Caco-2 (cell line): ENCODE results near the gene PPL. TPM values are rescaled to one million over a fixed set of nuclear protein-coding genes. Genes with fewer than 3 reads are reported as not detected.

Source experiments
- BruUV-seq: library from RNA; stranded (reverse); fragments of 400-500 nt; replicated peaks from 2 replicates; lab custom pipeline; 2021; lab: Mats Ljungman, UMichigan
- CTCF ChIA-PET: fragments of 300-600 bp; sonication (Branson Sonifier 250); formaldehyde crosslinking; loops from one replicate; lab custom pipeline; 2022; ENCODE audit warnings: antibody characterized with exemption; lab: Charles Lee
- POLR2A ChIA-PET: fragments of 300-600 bp; sonication (Branson Sonifier 250); formaldehyde crosslinking; loops from one replicate; lab custom pipeline; 2022; ENCODE audit warnings: antibody characterized with exemption; lab: Charles Lee
- DNase-seq, 2 experiments: peaks; one replicate each; pipeline versions ENCODE4 v3.0.0 to v3.0.0-alpha.2; 2020 to 2022
- H3K27me3 ChIP-seq: replicated peaks from 2 replicates; pipeline ENCODE4 v1.6.0; 2011; ENCODE audit warnings: low read length; ENCODE audit not compliant: control insufficient read depth, insufficient read depth
- H3K36me3 ChIP-seq: 2 replicates; pipeline ENCODE4 v1.5.1; 2011; ENCODE audit warnings: low read length; ENCODE audit not compliant: control insufficient read depth, insufficient read depth
- H3K4me1 ChIP-seq: fragments of 250-450 bp; sonication (Bioruptor Pico); 2 replicates; pipeline ENCODE4 v1.5.1; 2020; ENCODE audit warnings: mild to moderate bottlenecking
- H3K4me3 ChIP-seq: 2 replicates; pipeline ENCODE4 v1.5.1; 2011; ENCODE audit warnings: low read depth, mild to moderate bottlenecking, control low read depth, low read length
- H3K9me3 ChIP-seq: fragments of 250-450 bp; sonication (Bioruptor Pico); 2 replicates; pipeline ENCODE4 v1.5.1; 2020; ENCODE audit warnings: mild to moderate bottlenecking, moderate library complexity
- H3K27ac Mint-ChIP-seq: one replicate; pipeline ENCODE4 v1.8.0; 2022; ENCODE audit warnings: mixed read lengths; ENCODE audit not compliant: unreplicated experiment
- H3K27me3 Mint-ChIP-seq: one replicate; pipeline ENCODE4 v1.8.0; 2022; ENCODE audit warnings: mixed read lengths; ENCODE audit not compliant: insufficient read depth, unreplicated experiment
- H3K36me3 Mint-ChIP-seq: one replicate; pipeline ENCODE4 v1.8.0; 2022; ENCODE audit warnings: mild to moderate bottlenecking, mixed read lengths; ENCODE audit not compliant: insufficient read depth, unreplicated experiment
- H3K4me1 Mint-ChIP-seq: one replicate; pipeline ENCODE4 v1.8.0; 2022; ENCODE audit warnings: low read depth, mixed read lengths; ENCODE audit not compliant: unreplicated experiment
- H3K4me3 Mint-ChIP-seq: one replicate; pipeline ENCODE4 v1.8.0; 2022; ENCODE audit warnings: mild to moderate bottlenecking, moderate library complexity, mixed read lengths; ENCODE audit not compliant: unreplicated experiment
- H3K9me3 Mint-ChIP-seq: one replicate; pipeline ENCODE4 v1.8.0; 2022; ENCODE audit warnings: mixed read lengths; ENCODE audit not compliant: unreplicated experiment
- intact Hi-C: fragments of 100-400 bp; cut with micrococcal nuclease; formaldehyde crosslinking; loops from one replicate; pipeline ENCODE4 v1.10.0; 2022; ENCODE audit not compliant: unreplicated experiment
- total RNA-seq: library from RNA; stranded (reverse); gene quantifications from 2 replicates; pipeline ENCODE4 v1.2.3, GENCODE V29; 2022
- TF ChIP-seq, protein P1 (sequence below), 2 experiments: fragments of 200-600 bp in 1 of 2; IDR thresholded peaks; 1 replicate in 1 of 2; 2 replicates in 1 of 2; pipeline versions ENCODE4 v1.5.1 to v1.8.0; 2011 to 2022; ENCODE audit warnings: antibody characterized with exemption in 1 of 2, control low read depth in 1 of 2, inconsistent platforms in 1 of 2, low read depth in 1 of 2, low read length in 1 of 2, mild to moderate bottlenecking in 1 of 2, moderate library complexity in 1 of 2; ENCODE audit not compliant: insufficient read depth in 1 of 2, severe bottlenecking in 1 of 2, unreplicated experiment in 1 of 2

Gene PPL
- total RNA-seq, 1 experiment from 2014 or later, result 68.1 TPM

DNA sequence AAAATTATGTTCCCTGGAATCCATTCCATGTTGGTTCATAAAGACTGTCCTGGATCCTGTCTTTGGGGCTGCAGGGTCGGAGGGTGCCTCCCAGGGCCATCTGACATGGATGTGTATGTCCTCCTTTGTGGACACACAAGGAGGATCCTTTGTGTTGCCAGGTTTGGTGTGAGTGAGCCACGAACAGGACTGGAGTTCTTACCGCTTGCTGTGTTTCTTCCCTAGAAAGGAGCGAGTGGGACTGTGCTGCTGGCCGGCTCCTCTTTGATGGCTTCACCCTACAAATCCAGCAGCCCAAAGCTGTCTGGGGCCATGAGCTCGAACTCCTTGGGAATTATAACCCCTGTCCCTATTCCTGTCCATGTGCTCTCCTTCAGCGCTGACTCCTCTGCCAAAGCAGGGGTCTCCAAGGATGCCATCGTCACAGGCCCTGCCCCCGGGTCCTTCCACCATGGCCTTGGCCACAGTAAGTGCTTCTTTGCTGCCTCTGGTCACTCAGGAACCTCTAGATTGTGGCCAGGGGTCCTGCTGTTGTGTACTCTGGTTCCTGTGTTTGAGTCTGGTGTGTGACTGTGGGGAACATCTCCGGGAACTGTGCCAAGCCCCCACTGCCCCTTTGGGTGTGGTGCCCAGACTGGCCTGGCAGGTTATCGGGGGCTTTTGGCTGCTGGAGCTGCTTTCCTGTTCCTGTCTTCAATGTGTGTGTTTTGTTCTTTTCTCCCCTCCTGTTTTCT, 60.1 kb downstream of the PPL start:
- peaks cover 82% of the 10 kb centered on the region for H3K36me3 Mint-ChIP-seq
- H3K27ac Mint-ChIP-seq, result peak overlapping the region; percentile 71
- Histone ChIP-seq H3K36me3 (peaks cover 4% of the 10 kb centered on the region), H3K9me3 (no peaks in the 10 kb centered on the region), H3K4me1 (no peaks in the 10 kb centered on the region), H3K27me3 (no peaks in the 10 kb centered on the region), H3K4me3 (no peak overlapping the region)
- BruUV-seq, result no TSS peak
- TF ChIP-seq, protein P1, sequence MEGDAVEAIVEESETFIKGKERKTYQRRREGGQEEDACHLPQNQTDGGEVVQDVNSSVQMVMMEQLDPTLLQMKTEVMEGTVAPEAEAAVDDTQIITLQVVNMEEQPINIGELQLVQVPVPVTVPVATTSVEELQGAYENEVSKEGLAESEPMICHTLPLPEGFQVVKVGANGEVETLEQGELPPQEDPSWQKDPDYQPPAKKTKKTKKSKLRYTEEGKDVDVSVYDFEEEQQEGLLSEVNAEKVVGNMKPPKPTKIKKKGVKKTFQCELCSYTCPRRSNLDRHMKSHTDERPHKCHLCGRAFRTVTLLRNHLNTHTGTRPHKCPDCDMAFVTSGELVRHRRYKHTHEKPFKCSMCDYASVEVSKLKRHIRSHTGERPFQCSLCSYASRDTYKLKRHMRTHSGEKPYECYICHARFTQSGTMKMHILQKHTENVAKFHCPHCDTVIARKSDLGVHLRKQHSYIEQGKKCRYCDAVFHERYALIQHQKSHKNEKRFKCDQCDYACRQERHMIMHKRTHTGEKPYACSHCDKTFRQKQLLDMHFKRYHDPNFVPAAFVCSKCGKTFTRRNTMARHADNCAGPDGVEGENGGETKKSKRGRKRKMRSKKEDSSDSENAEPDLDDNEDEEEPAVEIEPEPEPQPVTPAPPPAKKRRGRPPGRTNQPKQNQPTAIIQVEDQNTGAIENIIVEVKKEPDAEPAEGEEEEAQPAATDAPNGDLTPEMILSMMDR (IDR thresholded peaks at IDR 0.05; ENCODE audit: insufficient read depth in 1 of 2, low read depth in 1 of 2, low read length in 1 of 2, severe bottlenecking in 1 of 2, unreplicated experiment in 1 of 2), result no peak
- no peak for DNase-seq
- no peak overlapping the region for H3K4me3 Mint-ChIP-seq
- intact Hi-C loops, result no loop called here
- H3K27me3 Mint-ChIP-seq, result no peaks in the 10 kb centered on the region
- no peaks in the 10 kb centered on the region for H3K4me1 Mint-ChIP-seq
- H3K9me3 Mint-ChIP-seq, result no peaks in the 10 kb centered on the region
- POLR2A ChIA-PET, result no interaction called here
- CTCF ChIA-PET, result no interaction called here

DNA sequence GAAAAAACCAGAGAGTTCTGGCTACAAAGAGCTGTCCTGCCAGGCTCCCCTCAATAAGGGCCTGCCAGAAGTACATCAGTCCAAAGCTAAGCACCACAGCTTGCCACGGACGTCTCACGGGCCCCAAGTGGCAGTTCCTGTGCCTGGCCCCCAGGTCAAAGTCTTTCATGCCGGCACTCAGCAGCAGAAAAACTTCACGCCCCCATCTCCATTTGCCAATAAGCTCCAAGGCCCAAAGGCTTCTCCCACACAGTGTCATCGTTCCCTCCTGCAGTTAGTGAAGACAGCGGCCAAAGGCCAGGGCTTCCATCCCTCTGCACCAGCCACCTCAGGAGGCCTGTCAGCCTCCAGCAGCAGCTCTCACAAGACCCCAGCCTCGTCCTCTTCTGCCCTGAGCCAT, 62.3 kb downstream of the PPL start:
- no peaks in the 10 kb centered on the region for H3K4me1 Mint-ChIP-seq
- DNase-seq, result no peak
- BruUV-seq, result no TSS peak
- H3K36me3 Mint-ChIP-seq, result peaks cover 83% of the 10 kb centered on the region
- intact Hi-C loops, result no loop called here
- peaks cover 6% of the 10 kb centered on the region for H3K36me3 ChIP-seq
- no peaks in the 10 kb centered on the region for H3K9me3 ChIP-seq
- no peak overlapping the region for H3K27ac Mint-ChIP-seq
- no peaks in the 10 kb centered on the region for H3K27me3 ChIP-seq
- ChIA-PET CTCF (no interaction called here), POLR2A (no interaction called here)
- H3K9me3 Mint-ChIP-seq, result no peaks in the 10 kb centered on the region
- TF ChIP-seq, protein P1 (IDR thresholded peaks at IDR 0.05; ENCODE audit: insufficient read depth in 1 of 2, low read depth in 1 of 2, low read length in 1 of 2, severe bottlenecking in 1 of 2, unreplicated experiment in 1 of 2), result no peak
- no peak overlapping the region for H3K4me3 ChIP-seq
- no peaks in the 10 kb centered on the region for H3K27me3 Mint-ChIP-seq
- no peak overlapping the region for H3K4me3 Mint-ChIP-seq
- H3K4me1 ChIP-seq, result no peaks in the 10 kb centered on the region

DNA sequence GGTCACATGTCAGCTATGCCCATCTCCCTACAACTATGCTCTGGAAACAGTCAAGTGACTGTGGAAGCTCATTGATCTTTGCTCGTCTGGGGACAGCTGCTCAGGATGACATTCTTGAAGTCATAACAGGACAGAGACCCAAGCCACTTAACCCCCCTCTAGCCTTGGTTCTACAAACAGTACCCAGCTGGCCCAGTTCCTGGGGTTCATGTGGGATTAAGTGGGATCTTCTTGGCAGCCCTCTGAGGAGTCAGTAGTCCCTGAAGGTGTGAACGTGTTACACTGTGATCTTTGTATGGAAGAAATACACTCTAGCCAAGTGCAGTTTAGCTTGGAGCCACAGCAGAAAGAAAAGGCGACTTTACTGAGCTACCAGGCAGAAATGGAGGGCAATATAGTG, 63.9 kb downstream of the PPL start:
- H3K4me3 ChIP-seq, result no peak overlapping the region
- intact Hi-C loops, result no loop called here
- Mint-ChIP-seq H3K4me1 (no peaks in the 10 kb centered on the region), H3K36me3 (peaks cover 83% of the 10 kb centered on the region), H3K4me3 (no peak overlapping the region), H3K27ac (no peak overlapping the region), H3K9me3 (no peaks in the 10 kb centered on the region), H3K27me3 (no peaks in the 10 kb centered on the region)
- ChIA-PET POLR2A (no interaction called here), CTCF (no interaction called here)
- no peaks in the 10 kb centered on the region for H3K9me3 ChIP-seq
- no peaks in the 10 kb centered on the region for H3K27me3 ChIP-seq
- no TSS peak for BruUV-seq
- H3K36me3 ChIP-seq, result peaks cover 6% of the 10 kb centered on the region
- no peak for DNase-seq
- peaks cover 4% of the 10 kb centered on the region for H3K4me1 ChIP-seq
- TF ChIP-seq, protein P1 (IDR thresholded peaks at IDR 0.05; ENCODE audit: insufficient read depth in 1 of 2, low read depth in 1 of 2, low read length in 1 of 2, severe bottlenecking in 1 of 2, unreplicated experiment in 1 of 2), result no peak
